Midbrain (tissue), 1 donor: ENCODE data around the gene ZKSCAN7.
A peak's percentile ranks its signal among the peaks of the same experiment; 100 is the strongest.
"Not testable (repeated sequence)": the region's sequence is repeated elsewhere in the genome, so short reads cannot be mapped to it uniquely, and the experiment has no call there.

Experiments used
- DNase-seq: peaks from one replicate; lab custom pipeline; 2025; lab: John Stamatoyannopoulos, UW

Gene ZKSCAN7

GRCh38 chr3:44577354-44577952 lies 22.5 kb downstream of the ZKSCAN7 start:
- DNase-seq, result not testable (repeated sequence)

GRCh38 chr3:44578316-44578715 lies 23.3 kb downstream of the ZKSCAN7 start:
- DNase-seq, result not testable (repeated sequence)

- not testable (repeated sequence) for DNase-seq
Observed at GRCh38 chr3:44578924-44579515, 24.0 kb downstream of the ZKSCAN7 start.

GRCh38 chr3:44579749-44580148 lies 24.8 kb downstream of the ZKSCAN7 start:
- not testable (repeated sequence) for DNase-seq

- DNase-seq, result not testable (repeated sequence)
Observed at GRCh38 chr3:44580971-44581370, 26.0 kb downstream of the ZKSCAN7 start.

- DNase-seq, result peak; percentile 84
Observed at GRCh38 chr3:44584646-44585501, 29.9 kb downstream of the ZKSCAN7 start, which contains the start of gene ZNF660. ZNF660 (plus strand) TSS chr3:44584964; CDS start chr3:44594194, 9,230 bp downstream.

- no peak for DNase-seq
Observed at GRCh38 chr3:44596621-44597020, 41.6 kb downstream of the ZKSCAN7 start.

GRCh38 chr3:44601749-44602148 lies 46.8 kb downstream of the ZKSCAN7 start:
- no peak for DNase-seq

GRCh38 chr3:44612678-44613077 lies 57.7 kb downstream of the ZKSCAN7 start:
- DNase-seq, result no peak
